Fibroblast of lung (primary cell): Measurements from ENCODE around the gene STAT5A. TPM values are rescaled to one million over a fixed set of nuclear protein-coding genes. Genes with fewer than 3 reads are reported as not detected.

ENCODE experiments used
- DNase-seq, 2 donors: peaks; one replicate each; pipeline versions ENCODE4 v3.0.0 to v3.0.0-alpha.2; 2010; ENCODE audit warnings: low read depth in 2 of 2
- H2AFZ ChIP-seq: 2 replicates; pipeline ENCODE4 v1.5.1; 2012; ENCODE audit warnings: low read length, control low read depth, inconsistent platforms
- H3K27ac ChIP-seq: 2 replicates; pipeline ENCODE4 v1.5.1; 2011; ENCODE audit warnings: low read length, control low read depth; ENCODE audit not compliant: insufficient read depth
- H3K27me3 ChIP-seq: 2 replicates; pipeline ENCODE4 v1.5.1; 2011; ENCODE audit warnings: mild to moderate bottlenecking, low read length; ENCODE audit not compliant: control insufficient read depth, insufficient read depth
- H3K36me3 ChIP-seq: 2 replicates; pipeline ENCODE4 v1.5.1; 2011; ENCODE audit warnings: low read length; ENCODE audit not compliant: control insufficient read depth, insufficient read depth
- H3K4me1 ChIP-seq: 2 replicates; pipeline ENCODE4 v1.5.1; 2011; ENCODE audit warnings: low read length; ENCODE audit not compliant: control insufficient read depth, insufficient read depth; ENCODE audit errors: extremely low read depth
- H3K4me2 ChIP-seq: 2 replicates; pipeline ENCODE4 v1.5.1; 2011; ENCODE audit warnings: low read length, control low read depth; ENCODE audit not compliant: insufficient read depth; ENCODE audit errors: extremely low read depth
- H3K4me3 ChIP-seq, 4 experiments: fragments of 200-600 bp in 1 of 4; sonication (generic) in 1 of 4; replicated peaks in 1 of 4; 2 replicates each; pipeline ENCODE4 v1.5.1; 2011 to 2016; ENCODE audit warnings: low read length in 4 of 4, low read depth in 3 of 4, mild to moderate bottlenecking in 3 of 4, control low read depth in 2 of 4, inconsistent platforms in 1 of 4, mixed read lengths in 1 of 4; ENCODE audit not compliant: insufficient read depth in 1 of 4; ENCODE audit errors: control extremely low read depth in 1 of 4
- H3K79me2 ChIP-seq: 2 replicates; pipeline ENCODE4 v1.5.1; 2012; ENCODE audit warnings: mild to moderate bottlenecking, low read length, inconsistent platforms; ENCODE audit not compliant: control insufficient read depth, insufficient read depth
- H3K9ac ChIP-seq: 2 replicates; pipeline ENCODE4 v1.5.1; 2011; ENCODE audit warnings: mild to moderate bottlenecking, low read length, control low read depth; ENCODE audit not compliant: insufficient read depth
- H3K9me3 ChIP-seq: 2 replicates; pipeline ENCODE4 v1.5.1; 2012; ENCODE audit warnings: low read depth, low read length; ENCODE audit not compliant: control insufficient read depth, insufficient read depth
- H4K20me1 ChIP-seq: 2 replicates; pipeline ENCODE4 v1.5.1; 2011; ENCODE audit warnings: low read length; ENCODE audit not compliant: control insufficient read depth, insufficient read depth; ENCODE audit errors: extremely low read depth
- EZH2 ChIP-seq: IDR thresholded peaks from 2 replicates; pipeline ENCODE4 v1.5.1; 2012; ENCODE audit warnings: low read length, control low read depth, mild to moderate bottlenecking; ENCODE audit errors: missing control alignments
- polyA plus RNA-seq, 2 donors: library from polyadenylated mRNA; depleted of rRNA in 1 of 2; stranded (reverse) in 1 of 2; unstranded in 1 of 2; fragments of >200 nt; gene quantifications; 2 replicates each; pipeline ENCODE4 v1.2.1, GENCODE V29; 2011 to 2012; ENCODE audit warnings: missing spikeins in 1 of 2
- total RNA-seq: library from RNA; depleted of rRNA; stranded (reverse); fragments of >200 nt; gene quantifications from 2 replicates; pipeline ENCODE4 v1.2.1, GENCODE V29; 2014
- TF ChIP-seq, protein P1 (sequence below), 2 donors: IDR thresholded peaks in 1 of 2; conservative IDR thresholded peaks in 1 of 2; 1 replicate in 1 of 2; 2 replicates in 1 of 2; pipeline ENCODE4 v1.5.1; 2011 to 2012; ENCODE audit warnings: low read length in 2 of 2, control low read depth in 1 of 2, inconsistent platforms in 1 of 2, low read depth in 1 of 2, mild to moderate bottlenecking in 1 of 2

Gene STAT5A
- total and polyA plus RNA-seq, 2 donors (not counting 1 experiment from before 2014, with no cell fraction given), result 6.9 to 28.4 TPM

GRCh38 chr17:42310787-42311215 lies 22.5 kb downstream of the STAT5A start:
- Histone ChIP-seq H3K27ac (peak overlapping the region; percentile 43), H3K4me3 (no peak overlapping the region), H3K4me2 (no peak overlapping the region), H2AFZ (no peak overlapping the region), H3K27me3 (no peaks in the 10 kb centered on the region), H3K36me3 (peaks cover 3% of the 10 kb centered on the region), H3K9me3 (no peaks in the 10 kb centered on the region), H3K4me1 (peaks cover 11% of the 10 kb centered on the region), H3K79me2 (no peaks in the 10 kb centered on the region), H4K20me1 (no peaks in the 10 kb centered on the region), H3K9ac (no peak overlapping the region)
- TF ChIP-seq EZH2, result no peak
- TF ChIP-seq, protein P1, sequence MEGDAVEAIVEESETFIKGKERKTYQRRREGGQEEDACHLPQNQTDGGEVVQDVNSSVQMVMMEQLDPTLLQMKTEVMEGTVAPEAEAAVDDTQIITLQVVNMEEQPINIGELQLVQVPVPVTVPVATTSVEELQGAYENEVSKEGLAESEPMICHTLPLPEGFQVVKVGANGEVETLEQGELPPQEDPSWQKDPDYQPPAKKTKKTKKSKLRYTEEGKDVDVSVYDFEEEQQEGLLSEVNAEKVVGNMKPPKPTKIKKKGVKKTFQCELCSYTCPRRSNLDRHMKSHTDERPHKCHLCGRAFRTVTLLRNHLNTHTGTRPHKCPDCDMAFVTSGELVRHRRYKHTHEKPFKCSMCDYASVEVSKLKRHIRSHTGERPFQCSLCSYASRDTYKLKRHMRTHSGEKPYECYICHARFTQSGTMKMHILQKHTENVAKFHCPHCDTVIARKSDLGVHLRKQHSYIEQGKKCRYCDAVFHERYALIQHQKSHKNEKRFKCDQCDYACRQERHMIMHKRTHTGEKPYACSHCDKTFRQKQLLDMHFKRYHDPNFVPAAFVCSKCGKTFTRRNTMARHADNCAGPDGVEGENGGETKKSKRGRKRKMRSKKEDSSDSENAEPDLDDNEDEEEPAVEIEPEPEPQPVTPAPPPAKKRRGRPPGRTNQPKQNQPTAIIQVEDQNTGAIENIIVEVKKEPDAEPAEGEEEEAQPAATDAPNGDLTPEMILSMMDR (conservative IDR thresholded peaks at IDR 0.05 in 1 of 2, IDR thresholded peaks at IDR 0.05 in 1 of 2; ENCODE audit: low read depth in 1 of 2, low read length in 2 of 2), result no peak
- no peak for DNase-seq

GRCh38 chr17:42311240-42312034 lies 23.1 kb downstream of the STAT5A start:
- Histone ChIP-seq H3K4me2 (peak overlapping the region; percentile 63), H3K36me3 (peaks cover 4% of the 10 kb centered on the region), H3K4me1 (peaks cover 11% of the 10 kb centered on the region), H4K20me1 (no peaks in the 10 kb centered on the region), H3K79me2 (no peaks in the 10 kb centered on the region), H3K9ac (peak overlapping the region; percentile 27), H3K27me3 (no peaks in the 10 kb centered on the region), H2AFZ (no peak overlapping the region), H3K9me3 (no peaks in the 10 kb centered on the region), H3K27ac (peak overlapping the region; percentile 48), H3K4me3 (no peak overlapping the region)
- TF ChIP-seq EZH2, result no peak
- TF ChIP-seq, protein P1 (conservative IDR thresholded peaks at IDR 0.05 in 1 of 2, IDR thresholded peaks at IDR 0.05 in 1 of 2; ENCODE audit: low read depth in 1 of 2, low read length in 2 of 2), result no peak
- peak; percentile 72 to 97 for DNase-seq

GRCh38 chr17:42312035-42312284 lies 23.7 kb downstream of the STAT5A start:
- Histone ChIP-seq H3K4me1 (peaks cover 11% of the 10 kb centered on the region), H3K36me3 (peaks cover 8% of the 10 kb centered on the region), H2AFZ (no peak overlapping the region), H3K9ac (peak overlapping the region; percentile 27), H3K27ac (peak overlapping the region; percentile 48), H3K27me3 (no peaks in the 10 kb centered on the region), H3K9me3 (no peaks in the 10 kb centered on the region), H3K4me3 (peak overlapping the region in 1 of 4 experiments; percentile 10), H3K4me2 (peak overlapping the region; percentile 63), H4K20me1 (no peaks in the 10 kb centered on the region), H3K79me2 (no peaks in the 10 kb centered on the region)
- no peak for DNase-seq
- no peak for TF ChIP-seq EZH2
- TF ChIP-seq, protein P1 (conservative IDR thresholded peaks at IDR 0.05 in 1 of 2, IDR thresholded peaks at IDR 0.05 in 1 of 2; ENCODE audit: low read depth in 1 of 2, low read length in 2 of 2), result no peak
